GM12892 (cell line): Measurements from ENCODE around the gene IFRD2.

ENCODE experiments used
- POLR2A ChIP-seq: IDR thresholded peaks from 2 replicates; pipeline ENCODE4 v1.6.1; 2011; ENCODE audit warnings: low read depth, low read length, control low read depth
- POLR2AphosphoS5 ChIP-seq: IDR thresholded peaks from 2 replicates; pipeline ENCODE4 v1.6.1; 2011; ENCODE audit warnings: low read depth, low read length, control low read depth
- TAF1 ChIP-seq: IDR thresholded peaks from 2 replicates; pipeline ENCODE4 v1.6.1; 2011; ENCODE audit warnings: low read depth, mild to moderate bottlenecking, control low read depth, low read length, borderline replicate concordance

GRCh38 chr3:50319181-50319893 is 27.1 kb upstream of the IFRD2 start:
- TF ChIP-seq POLR2A (no peak), POLR2AphosphoS5 (no peak), TAF1 (no peak)
